Stimulated activated CD8-positive, alpha-beta memory T cell treated with anti-CD3 and anti-CD28 coated beads, Interleukin-12 subunit alpha, Interleukin-12 subunit beta, amount 100 ng/mL, for 24 hours (primary cell): Measurements from ENCODE around the gene XPNPEP2.
"Not testable (repeated sequence)": the region's sequence is repeated elsewhere in the genome, so short reads cannot be mapped to it uniquely, and the experiment has no call there.

Source experiments
- DNase-seq: peaks from one replicate; pipeline ENCODE4 v3.0.0-alpha.2; 2020; ENCODE audit errors: extremely low read depth

XPNPEP2 gene

DNA sequence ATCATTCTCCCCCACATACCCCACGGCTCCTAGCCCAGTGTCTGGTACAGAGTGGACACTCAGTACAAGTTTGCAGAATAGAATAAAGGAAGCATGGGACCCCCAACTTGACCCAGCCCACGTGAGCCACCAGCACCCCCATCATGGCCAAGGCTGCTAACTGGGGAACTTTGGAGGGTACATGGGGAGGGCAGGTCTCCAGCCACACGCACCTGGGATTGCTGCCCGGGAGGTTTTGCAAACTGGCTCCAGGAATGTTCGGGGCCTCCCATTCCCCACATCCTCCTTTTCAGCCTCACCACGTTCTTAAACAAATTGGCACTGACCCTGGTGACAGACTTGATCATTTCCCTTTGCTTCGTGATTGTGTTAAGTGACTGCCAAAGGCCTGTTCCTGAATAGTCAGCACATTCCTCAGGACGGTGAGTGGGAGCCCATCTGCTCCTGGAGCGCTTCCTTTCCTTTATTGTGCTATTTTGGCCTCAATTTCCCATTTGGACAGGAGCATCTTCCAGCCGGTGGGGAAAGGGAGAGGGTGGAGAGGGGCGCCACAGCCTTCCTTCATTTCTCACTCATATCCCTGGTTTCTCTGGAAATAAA is 18.7 kb upstream of the XPNPEP2 start:
- DNase-seq, result no peak

- DNase-seq, result no peak
These were observed 18.0 kb upstream of the XPNPEP2 start for GRCh38 chrX:129720741-129721140.

DNA sequence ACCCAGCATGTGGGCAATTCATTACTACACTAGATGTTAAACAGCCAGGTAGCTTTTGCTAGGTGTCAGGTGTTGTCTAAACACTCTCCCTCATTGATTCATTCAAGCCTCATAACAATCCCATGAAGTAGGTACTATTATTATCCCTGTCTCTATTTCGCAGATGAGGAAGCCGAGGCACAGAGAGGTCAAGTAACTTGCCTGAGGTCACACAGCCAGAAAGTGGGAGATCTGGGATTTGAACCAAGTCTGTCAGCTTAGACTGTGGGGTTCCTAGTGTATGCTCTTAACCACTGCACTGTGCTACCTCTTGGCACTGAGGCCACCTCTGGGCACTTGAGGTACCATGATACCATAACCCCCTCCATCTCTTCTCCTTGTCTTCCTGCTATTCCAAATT is 17.4 kb upstream of the XPNPEP2 start:
- DNase-seq, result no peak

GRCh38 chrX:129721870-129722269 is 16.9 kb upstream of the XPNPEP2 start:
- DNase-seq, result no peak

DNA sequence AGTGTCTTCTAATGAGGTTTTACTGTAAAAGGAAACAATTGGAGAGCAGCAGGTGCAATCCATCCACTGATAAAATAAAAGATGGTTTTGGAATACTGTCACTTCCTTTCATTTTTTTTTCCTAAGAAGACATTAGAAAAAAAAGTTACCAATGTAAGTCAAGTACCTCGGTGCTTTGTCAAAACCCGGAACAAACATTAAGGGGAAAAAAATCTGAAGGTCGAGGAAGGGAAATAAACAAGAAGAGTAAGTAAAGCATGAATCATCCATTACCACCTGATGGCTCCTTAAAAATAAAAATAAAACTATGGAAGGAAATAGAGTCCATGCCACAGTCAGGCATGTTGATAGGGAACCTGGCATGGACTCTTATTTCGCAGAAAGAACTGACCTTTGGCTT is 15.3 kb upstream of the XPNPEP2 start:
- DNase-seq, result no peak

DNA sequence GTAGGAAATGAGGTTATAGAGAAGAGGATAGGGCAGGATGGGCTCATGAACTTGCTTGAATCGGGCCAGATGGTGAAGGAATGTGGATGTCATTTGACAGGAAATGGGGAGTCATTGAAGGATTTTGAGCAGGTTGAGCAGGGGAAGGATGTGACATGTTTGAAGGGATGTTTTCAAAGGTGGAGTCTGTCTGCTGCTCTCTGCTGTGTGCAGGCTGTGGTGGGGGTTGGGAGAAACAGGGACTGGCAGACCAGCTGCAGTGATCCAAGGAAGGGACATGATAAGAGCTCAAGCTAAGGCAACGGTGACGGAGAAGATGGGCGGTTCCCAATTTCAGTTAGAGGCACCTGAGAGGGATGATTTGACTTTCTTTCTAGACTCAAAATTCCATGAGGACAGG is 14.0 kb upstream of the XPNPEP2 start:
- DNase-seq, result no peak

- no peak for DNase-seq
These were observed 12.3 kb upstream of the XPNPEP2 start for GRCh38 chrX:129726307-129727111.

DNA sequence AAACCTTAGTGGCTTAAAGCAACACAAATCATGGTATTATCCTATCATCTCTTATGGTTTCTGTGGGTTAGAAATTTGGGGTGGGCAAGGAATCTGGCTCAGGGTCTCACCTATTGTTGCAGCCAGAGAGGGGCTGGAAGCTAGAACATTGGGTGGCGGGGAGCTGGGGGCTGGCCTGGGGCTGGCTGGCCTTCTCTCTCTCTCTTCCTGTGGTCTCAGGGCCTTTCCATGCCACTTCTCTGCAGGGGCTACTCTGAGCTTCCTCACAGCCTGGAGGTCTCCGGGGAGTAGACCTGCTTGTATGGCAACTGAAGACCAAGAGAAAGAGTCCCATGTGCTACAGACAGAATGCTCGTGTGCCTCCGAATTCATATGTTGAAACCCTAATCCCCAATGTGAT is 10.7 kb upstream of the XPNPEP2 start:
- no peak for DNase-seq

GRCh38 chrX:129731228-129731627 is 7.6 kb upstream of the XPNPEP2 start:
- no peak for DNase-seq

DNA sequence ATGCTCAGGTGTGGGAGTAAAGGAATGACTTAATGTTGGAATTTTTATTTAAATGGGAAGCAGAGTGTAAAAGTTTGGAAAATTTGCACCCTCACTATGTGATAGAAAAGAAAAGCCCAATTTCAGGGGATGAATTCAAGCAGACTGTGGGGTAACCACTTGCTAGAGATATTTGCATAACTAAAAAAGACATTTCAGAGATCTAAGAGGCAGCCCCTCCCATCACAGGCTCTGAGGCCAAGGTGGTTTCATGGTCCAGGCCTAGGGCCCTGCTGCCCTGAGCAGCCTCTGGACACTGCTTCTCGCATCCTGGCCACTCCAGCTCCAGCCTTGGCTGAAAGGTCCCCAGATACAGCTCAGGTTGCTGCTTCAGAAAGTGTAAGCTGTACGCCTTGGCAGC is 5.9 kb upstream of the XPNPEP2 start:
- no peak for DNase-seq

- no peak for DNase-seq
These were observed 5.4 kb upstream of the XPNPEP2 start for GRCh38 chrX:129733335-129733734.

GRCh38 chrX:129736491-129736890 is 2.3 kb upstream of the XPNPEP2 start:
- DNase-seq, result no peak

- no peak for DNase-seq
These were observed 863 bp upstream of the XPNPEP2 start for GRCh38 chrX:129737916-129738315.

GRCh38 chrX:129739578-129739977 is 799 bp downstream of the XPNPEP2 start:
- DNase-seq, result no peak

DNA sequence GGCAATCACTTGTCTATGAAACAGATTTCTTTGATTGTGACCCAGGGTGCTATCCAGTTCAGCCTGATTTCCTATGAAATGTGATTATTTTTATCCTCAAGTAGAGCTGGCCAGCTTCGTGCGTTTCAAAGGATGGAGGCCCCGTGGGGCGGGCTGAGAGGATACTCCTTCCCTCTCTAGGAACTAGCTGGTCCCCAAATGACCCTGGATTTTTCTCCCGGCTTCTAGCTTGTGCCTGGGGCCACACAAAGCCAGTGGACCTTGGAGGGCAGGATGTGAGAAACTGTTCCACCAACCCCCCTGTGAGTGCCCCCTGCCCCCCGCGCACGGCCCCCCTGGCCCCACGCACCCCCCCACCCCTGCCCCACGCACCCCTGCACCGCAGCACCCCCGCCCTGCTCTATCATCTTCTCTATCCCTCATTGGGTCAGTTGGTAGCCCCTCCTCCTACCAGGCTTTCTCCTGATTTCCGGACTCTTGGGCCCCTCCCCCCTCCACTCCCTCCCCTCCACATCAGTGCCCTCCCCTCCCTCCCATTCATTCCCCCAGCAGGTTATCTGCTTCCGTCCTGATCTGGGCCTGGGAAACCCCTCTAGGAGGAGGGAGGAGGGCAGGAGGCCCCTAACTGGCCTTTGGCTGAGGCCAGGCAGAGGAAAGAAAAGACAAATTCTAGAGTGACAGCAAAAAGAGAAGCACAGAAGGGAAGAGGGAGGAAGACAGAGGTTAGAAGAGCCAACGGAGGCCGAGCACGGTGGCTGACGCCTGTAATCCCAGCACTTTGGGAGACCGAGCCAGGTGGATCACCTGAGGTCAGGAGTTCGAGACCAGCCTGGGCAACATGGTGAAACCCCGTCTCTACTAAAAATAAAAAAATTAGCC is 3.3 kb downstream of the XPNPEP2 start:
- no peak for DNase-seq

DNA sequence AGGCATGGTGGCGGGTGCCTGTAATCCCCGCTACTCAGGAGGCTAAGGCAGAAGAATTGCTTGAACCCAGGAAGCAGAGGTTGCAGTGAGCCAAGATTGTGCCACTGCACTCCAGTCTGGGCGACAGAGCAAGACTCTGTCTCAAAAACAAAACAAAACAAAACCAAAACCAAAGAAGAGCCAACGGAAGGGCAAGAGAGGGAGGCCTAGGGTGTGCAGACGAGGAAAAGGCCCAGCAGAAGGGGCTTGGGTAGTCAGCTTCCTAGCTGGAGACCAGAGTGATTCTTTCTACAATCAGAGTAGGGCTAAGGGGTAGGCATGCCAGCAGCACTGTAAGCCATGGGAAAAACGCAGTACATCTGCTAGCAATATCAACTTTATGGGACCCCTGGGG is 4.0 kb downstream of the XPNPEP2 start:
- not testable (repeated sequence) for DNase-seq

DNA sequence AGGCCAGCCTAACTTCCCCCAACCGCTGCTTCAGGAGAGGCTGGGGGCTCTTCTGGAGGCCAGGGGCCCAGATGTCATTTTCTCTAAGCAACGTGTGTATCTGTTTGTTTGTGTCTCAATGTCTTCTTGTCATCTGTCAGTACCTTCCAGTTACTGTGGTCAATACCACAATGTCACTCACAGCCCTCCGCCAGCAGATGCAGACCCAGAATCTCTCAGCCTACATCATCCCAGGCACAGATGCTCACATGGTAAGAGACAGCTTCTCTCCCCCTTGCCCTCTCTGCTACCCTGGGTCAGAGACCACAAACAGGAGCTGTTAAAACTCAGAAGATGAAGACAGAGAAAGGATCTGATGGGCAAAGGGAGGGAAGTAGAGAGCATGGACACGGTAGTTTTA is 5.0 kb downstream of the XPNPEP2 start:
- DNase-seq, result no peak

GRCh38 chrX:129744861-129745321 is 6.1 kb downstream of the XPNPEP2 start:
- no peak for DNase-seq

DNA sequence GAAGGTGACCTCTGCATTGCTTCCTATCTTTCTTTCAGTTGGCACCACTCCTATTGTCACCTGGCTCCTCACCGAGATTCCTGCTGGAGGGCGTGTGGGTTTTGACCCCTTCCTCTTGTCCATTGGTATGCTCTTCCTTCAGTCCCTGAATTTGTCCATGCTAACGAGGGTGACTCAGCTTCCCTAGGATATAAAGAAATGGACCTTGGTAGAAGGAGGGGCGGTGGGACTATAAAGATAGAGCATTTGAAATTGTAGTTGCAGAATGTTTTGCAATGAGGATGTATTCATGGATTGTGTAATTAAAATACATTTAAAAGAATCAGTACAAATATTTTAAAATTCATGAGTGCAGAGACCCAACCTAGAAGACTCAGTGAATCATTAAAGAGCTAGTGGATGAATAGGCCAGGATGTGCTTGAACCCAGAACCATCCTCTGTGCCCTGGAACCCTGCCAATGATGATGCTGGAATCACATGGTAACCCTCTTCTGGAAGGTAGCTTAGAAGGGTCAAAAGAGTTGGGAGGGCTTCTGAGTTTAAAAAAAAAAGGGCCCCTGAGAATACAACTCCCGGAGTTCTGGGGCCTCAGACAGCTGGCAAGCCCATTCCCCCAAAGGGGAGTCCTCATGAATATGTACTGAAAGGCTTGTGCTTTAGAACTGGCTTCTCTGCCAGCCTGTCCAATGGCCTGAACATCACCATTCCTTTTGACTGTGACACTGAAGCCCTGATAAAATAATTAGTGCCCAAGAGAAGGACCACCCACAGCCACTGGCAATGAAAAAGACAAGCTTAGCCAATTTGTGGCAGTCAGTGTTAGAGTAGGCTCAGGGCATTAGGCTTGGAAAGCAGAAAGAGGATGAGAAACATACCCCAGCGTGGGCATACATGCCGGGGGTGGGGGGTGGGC is 8.0 kb downstream of the XPNPEP2 start:
- DNase-seq, result no peak

DNA sequence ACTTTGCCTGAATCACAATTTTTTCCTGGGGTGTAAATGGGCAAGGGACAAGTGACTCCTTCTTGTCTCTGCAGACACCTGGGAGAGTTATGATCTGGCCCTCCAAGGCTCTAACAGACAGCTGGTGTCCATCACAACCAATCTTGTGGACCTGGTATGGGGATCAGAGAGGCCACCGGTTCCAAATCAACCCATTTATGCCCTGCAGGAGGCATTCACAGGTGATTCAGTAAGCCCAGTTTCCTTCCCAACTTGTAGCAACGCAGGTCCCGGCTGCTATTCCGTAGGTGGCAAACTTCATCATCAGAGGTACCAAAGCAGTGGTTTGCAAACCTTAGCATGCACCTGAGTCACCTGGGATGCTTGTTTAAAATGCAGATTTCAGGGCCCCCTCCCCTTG is 8.8 kb downstream of the XPNPEP2 start:
- DNase-seq, result no peak

GRCh38 chrX:129748305-129748704 is 9.5 kb downstream of the XPNPEP2 start:
- DNase-seq, result no peak
